DND-41 (cell line): ENCODE data around the gene SPSB4.

Source experiments
- ATAC-seq: fragments of 200-7000 bp; cut with Tn5 transposase; 3 replicates; pipeline ENCODE4 v1.9.1; 2021; ENCODE audit warnings: low read depth; ENCODE audit not compliant: insufficient read depth
- DNase-seq: peaks from one replicate; pipeline ENCODE4 v3.0.0-alpha.2; 2020
- H2AFZ ChIP-seq: 2 replicates; pipeline ENCODE4 v1.6.0; 2012; ENCODE audit warnings: low read depth, low read length
- H3K27ac ChIP-seq: 2 replicates; pipeline ENCODE4 v1.5.1; 2012; ENCODE audit warnings: low read length, inconsistent platforms
- H3K27me3 ChIP-seq: fragments of 200-600 bp; sonication (generic); 2 replicates; pipeline ENCODE4 v1.6.0; 2012; ENCODE audit warnings: low read length, mild to moderate bottlenecking, inconsistent platforms; ENCODE audit not compliant: insufficient read depth, poor library complexity
- H3K36me3 ChIP-seq: 2 replicates; pipeline ENCODE4 v1.5.1; 2012; ENCODE audit warnings: low read length, inconsistent platforms; ENCODE audit not compliant: insufficient read depth
- H3K4me1 ChIP-seq: 2 replicates; pipeline ENCODE4 v1.5.1; 2012; ENCODE audit warnings: mild to moderate bottlenecking, low read length; ENCODE audit not compliant: insufficient read depth
- H3K4me2 ChIP-seq: 2 replicates; pipeline ENCODE4 v1.6.0; 2012; ENCODE audit warnings: mild to moderate bottlenecking, moderate library complexity, low read length, inconsistent platforms; ENCODE audit not compliant: insufficient read depth
- H3K4me3 ChIP-seq, 2 experiments: fragments of 200-600 bp in 1 of 2; shearing (Covaris generic) in 1 of 2; 2 replicates each; pipeline ENCODE4 v1.5.1; 2012 to 2016; ENCODE audit warnings: inconsistent platforms in 2 of 2, low read length in 2 of 2, mild to moderate bottlenecking in 2 of 2, low read depth in 1 of 2, moderate library complexity in 1 of 2
- H3K79me2 ChIP-seq: 2 replicates; pipeline ENCODE4 v1.6.0; 2012; ENCODE audit warnings: low read length, inconsistent platforms; ENCODE audit not compliant: insufficient read depth
- H3K9ac ChIP-seq: 2 replicates; pipeline ENCODE4 v1.6.0; 2012; ENCODE audit warnings: low read depth, mild to moderate bottlenecking, inconsistent platforms, low read length, moderate library complexity
- H3K9me3 ChIP-seq: 2 replicates; pipeline ENCODE4 v1.5.1; 2012; ENCODE audit warnings: low read length, moderate library complexity, mild to moderate bottlenecking, inconsistent platforms; ENCODE audit not compliant: insufficient read depth, severe bottlenecking
- H4K20me1 ChIP-seq: 2 replicates; pipeline ENCODE4 v1.6.0; 2012; ENCODE audit warnings: low read length; ENCODE audit not compliant: insufficient read depth
- EZH2 ChIP-seq: IDR thresholded peaks from 3 replicates; pipeline ENCODE4 v1.6.1; 2012; ENCODE audit warnings: borderline replicate concordance, low read depth, mild to moderate bottlenecking, moderate library complexity, low read length, inconsistent platforms; ENCODE audit not compliant: severe bottlenecking
- TF ChIP-seq, protein P1 (sequence below): IDR thresholded peaks from 2 replicates; pipeline ENCODE4 v1.5.1; 2012; ENCODE audit warnings: borderline replicate concordance, low read length, moderate library complexity, mild to moderate bottlenecking; ENCODE audit not compliant: poor library complexity, severe bottlenecking; ENCODE audit errors: extremely low read depth

SPSB4 gene

DNA sequence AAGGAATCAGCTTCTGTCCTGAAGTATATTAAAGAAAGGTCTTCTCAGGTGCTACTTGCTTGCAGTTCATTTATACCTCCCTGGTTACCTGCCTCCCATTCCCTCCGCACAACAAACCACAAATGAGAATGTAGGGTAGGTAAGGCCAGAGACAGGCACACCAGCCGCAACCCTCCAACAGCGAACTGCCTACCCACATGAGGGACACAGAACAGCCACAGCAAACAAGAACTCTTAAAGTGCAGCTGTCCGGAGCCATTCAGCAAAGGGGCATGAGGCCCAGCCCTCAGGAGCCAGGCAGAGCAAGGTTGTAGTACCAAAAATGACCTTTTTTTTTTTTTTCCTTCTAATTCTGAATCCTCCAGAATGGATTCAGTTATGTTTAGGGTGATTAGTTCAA is 52.4 kb downstream of the SPSB4 start:
- no peak overlapping the region for H2AFZ ChIP-seq
- no peak overlapping the region for H3K9ac ChIP-seq
- TF ChIP-seq EZH2, result no peak
- TF ChIP-seq, protein P1, sequence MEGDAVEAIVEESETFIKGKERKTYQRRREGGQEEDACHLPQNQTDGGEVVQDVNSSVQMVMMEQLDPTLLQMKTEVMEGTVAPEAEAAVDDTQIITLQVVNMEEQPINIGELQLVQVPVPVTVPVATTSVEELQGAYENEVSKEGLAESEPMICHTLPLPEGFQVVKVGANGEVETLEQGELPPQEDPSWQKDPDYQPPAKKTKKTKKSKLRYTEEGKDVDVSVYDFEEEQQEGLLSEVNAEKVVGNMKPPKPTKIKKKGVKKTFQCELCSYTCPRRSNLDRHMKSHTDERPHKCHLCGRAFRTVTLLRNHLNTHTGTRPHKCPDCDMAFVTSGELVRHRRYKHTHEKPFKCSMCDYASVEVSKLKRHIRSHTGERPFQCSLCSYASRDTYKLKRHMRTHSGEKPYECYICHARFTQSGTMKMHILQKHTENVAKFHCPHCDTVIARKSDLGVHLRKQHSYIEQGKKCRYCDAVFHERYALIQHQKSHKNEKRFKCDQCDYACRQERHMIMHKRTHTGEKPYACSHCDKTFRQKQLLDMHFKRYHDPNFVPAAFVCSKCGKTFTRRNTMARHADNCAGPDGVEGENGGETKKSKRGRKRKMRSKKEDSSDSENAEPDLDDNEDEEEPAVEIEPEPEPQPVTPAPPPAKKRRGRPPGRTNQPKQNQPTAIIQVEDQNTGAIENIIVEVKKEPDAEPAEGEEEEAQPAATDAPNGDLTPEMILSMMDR, result no peak
- no peak overlapping the region for H3K4me2 ChIP-seq
- peaks cover 17% of the 10 kb centered on the region; the same call in 1 of the 2 replicates for H3K36me3 ChIP-seq
- peaks cover 7% of the 10 kb centered on the region for H4K20me1 ChIP-seq
- DNase-seq, result no peak
- H3K4me3 ChIP-seq, result no peak overlapping the region
- H3K79me2 ChIP-seq, result peaks cover 3% of the 10 kb centered on the region
- no peaks in the 10 kb centered on the region for H3K27me3 ChIP-seq
- H3K9me3 ChIP-seq, result no peaks in the 10 kb centered on the region
- H3K27ac ChIP-seq, result 0 out of 2 replicates have a peak overlapping the region, but pooled peaks have one; percentile 14
- no peak for ATAC-seq
- 0 out of 2 replicates have a peak, but pooled peaks cover 2% of the 10 kb centered on the region for H3K4me1 ChIP-seq

DNA sequence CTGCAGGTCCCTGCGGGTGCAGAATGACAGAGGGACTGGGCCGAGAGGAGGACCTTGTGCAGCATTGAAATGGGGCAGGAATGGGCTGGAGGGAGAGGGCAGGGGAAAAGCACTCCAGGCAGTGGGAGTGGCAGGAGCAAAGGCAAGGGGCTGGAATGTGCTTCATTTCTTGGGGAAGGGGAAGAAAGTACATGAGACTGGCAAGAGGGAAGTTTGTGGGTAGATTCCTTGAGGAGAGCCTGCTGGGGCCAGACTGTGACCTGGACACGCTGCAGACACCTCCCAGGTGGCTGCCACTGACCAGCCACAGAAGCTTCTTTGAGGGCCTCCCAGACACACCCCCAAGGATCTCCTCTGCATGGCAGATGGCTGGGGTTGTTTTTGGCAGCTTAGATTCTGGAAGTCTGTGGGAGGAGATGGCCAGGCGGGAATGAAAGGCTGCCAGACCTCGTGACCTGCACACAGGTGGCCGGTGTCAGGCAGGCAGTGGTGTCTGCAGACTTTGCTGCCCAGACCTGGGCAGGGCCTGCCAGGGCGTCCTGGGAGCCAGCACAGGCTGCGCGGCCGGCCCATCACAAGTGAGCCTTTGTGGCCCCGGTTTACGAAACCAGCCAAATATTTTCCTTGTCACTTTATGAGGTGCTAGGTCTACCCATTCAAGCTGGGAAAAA is 53.1 kb downstream of the SPSB4 start:
- peaks cover 7% of the 10 kb centered on the region for H4K20me1 ChIP-seq
- peaks cover 19% of the 10 kb centered on the region for H3K36me3 ChIP-seq
- no peak for DNase-seq
- H3K4me3 ChIP-seq, result no peak overlapping the region
- H3K79me2 ChIP-seq, result no peaks in the 10 kb centered on the region; the same call in 1 of the 2 replicates
- no peak for ATAC-seq
- no peak overlapping the region for H2AFZ ChIP-seq
- TF ChIP-seq, protein P1, result no peak
- TF ChIP-seq EZH2, result no peak
- no peaks in the 10 kb centered on the region for H3K27me3 ChIP-seq
- 0 out of 2 replicates have a peak, but pooled peaks cover 3% of the 10 kb centered on the region for H3K4me1 ChIP-seq
- no peak overlapping the region for H3K27ac ChIP-seq
- H3K4me2 ChIP-seq, result no peak overlapping the region
- no peak overlapping the region for H3K9ac ChIP-seq
- no peaks in the 10 kb centered on the region for H3K9me3 ChIP-seq

DNA sequence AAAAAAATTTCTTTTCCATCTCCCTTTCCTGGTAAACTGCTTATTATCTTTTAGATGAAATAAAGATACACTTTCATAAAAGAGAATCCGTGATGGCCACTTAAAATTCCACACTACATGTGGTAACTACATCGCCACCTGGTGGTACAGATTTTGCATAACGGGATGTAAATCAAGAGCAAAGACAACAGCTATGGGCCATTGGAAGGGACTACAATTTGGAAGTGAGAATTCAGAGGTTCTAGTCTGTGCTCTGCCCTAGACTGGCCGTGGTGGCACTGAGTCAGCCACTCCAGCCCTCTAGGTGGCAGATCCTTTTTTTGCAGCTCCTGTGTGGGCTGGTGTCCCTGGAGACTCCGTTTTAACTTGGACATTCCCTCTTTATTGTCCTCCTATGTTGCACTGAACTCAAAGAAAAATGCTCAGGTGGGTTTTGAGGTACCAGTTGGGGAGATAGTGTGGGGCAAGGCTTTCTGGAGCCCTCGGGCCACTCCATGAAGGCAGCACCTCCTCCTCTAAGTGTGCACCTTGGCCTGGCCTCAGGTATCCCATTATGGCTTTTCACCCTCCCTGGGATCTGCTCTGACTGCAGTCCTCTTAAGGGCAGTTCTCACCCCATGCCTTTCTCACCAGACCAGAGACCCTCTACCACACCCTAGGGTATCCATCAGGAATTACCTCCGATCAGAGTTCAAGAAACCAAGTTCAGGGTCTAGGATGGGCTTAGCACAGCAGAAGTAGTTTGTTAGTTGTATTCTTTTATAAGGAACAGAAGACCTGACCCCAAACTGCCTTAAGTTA is 54.9 kb downstream of the SPSB4 start:
- TF ChIP-seq, protein P1, result peak; percentile 82
- TF ChIP-seq EZH2, result no peak
- peak; percentile 77 for ATAC-seq
- no peaks in the 10 kb centered on the region for H3K9me3 ChIP-seq

More for the DNA sequence above, 54.9 kb downstream of the SPSB4 start:
- Histone ChIP-seq H2AFZ (no peak overlapping the region), H3K27me3 (no peaks in the 10 kb centered on the region), H3K4me1 (peaks cover 20% of the 10 kb centered on the region), H3K4me2 (no peak overlapping the region), H3K36me3 (peaks cover 29% of the 10 kb centered on the region), H3K27ac (peak overlapping the region; percentile 65), H4K20me1 (peaks cover 7% of the 10 kb centered on the region), H3K79me2 (peaks cover 3% of the 10 kb centered on the region; the same call in 1 of the 2 replicates), H3K9ac (no peak overlapping the region), H3K4me3 (no peak overlapping the region)
- DNase-seq, result peak; percentile 73
